Activated CD4-positive, alpha-beta T cell treated with anti-CD3 and anti-CD28 coated beads, Interleukin-10, Interleukin-2, amounts not matched to agents 100 ng/mL and 50 ng/mL, durations not matched to agents 16 hours and 8 hours (primary cell): Measurements from ENCODE around the gene NME4.

Experiments
- DNase-seq: peaks from one replicate; pipeline ENCODE4 v3.0.0-alpha.2; 2020

Gene NME4

DNA sequence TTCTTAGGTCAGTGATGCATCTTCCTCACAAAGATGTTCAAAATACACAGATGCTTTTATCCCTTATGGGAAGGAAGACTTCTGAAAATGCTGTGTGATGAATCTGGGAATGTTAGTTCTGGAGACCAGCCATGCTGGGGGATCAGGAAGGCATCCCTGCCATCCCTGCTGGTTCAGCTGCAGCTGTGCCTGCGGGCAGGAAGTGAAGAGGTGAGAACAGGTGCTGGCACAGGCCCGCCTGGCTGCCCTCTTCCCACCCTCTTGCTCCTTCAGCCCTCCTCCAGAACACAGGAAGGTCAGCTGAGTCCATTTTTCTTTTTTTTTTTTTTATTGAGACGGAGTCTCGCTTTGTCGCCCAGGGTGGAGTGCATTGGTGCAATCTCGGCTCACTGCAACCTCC is 43.6 kb downstream of the NME4 start:
- DNase-seq, result no peak

DNA sequence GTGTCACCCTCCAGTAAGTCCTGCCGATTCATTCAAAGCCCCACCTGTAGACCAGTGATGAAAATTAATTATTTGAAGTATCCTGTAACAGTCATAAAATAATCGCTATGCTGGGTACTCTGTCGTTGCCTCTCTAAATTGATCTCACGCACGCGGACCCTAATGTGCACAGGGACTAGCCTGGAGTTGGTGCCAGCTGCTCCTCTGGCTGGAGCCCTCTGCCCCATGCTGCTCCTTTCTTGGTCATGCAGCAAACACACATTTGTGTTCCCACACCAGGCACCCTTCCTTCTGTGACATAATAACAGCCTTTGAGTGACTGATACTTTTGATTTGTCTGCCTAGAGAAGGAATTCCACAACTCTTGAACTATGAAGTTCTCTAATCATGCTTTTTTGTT is 44.4 kb downstream of the NME4 start:
- DNase-seq, result no peak

GRCh38 chr16:442976-443375 is 46.0 kb downstream of the NME4 start:
- DNase-seq, result no peak

DNA sequence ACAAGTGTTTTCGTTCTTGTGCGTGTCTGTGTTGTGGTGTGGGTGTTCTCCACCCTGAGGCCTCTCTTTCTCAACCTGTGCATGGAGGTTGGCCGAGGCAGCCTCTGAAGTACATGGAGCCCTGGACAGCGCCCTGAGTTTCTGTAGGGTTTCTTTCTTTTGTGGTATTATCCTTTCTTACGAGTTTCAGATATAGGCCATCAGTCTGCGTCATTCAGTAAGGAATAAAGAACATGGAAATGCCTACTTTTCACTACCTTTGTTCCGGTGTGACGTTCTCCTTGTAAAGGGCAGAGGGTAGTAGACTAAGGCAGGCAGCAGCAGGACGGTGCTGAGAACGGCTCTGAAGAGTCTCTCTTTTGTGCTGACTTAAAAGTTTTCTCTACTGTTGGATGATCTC is 47.0 kb downstream of the NME4 start:
- no peak for DNase-seq

- DNase-seq, result no peak
Observed at GRCh38 chr16:445566-445965, 48.6 kb downstream of the NME4 start.
